GM15510 (cell line): Measurements from ENCODE around the gene FADS3.

Experiments used
- POLR2A ChIP-seq: IDR thresholded peaks from 3 replicates; pipeline ENCODE4 v1.6.1; 2011; ENCODE audit warnings: borderline replicate concordance; ENCODE audit not compliant: insufficient read length; ENCODE audit errors: extremely low read depth

The FADS3 gene

GRCh38 chr11:61918938-61919704, 27.8 kb upstream of the FADS3 start:
- TF ChIP-seq POLR2A = no peak

DNA sequence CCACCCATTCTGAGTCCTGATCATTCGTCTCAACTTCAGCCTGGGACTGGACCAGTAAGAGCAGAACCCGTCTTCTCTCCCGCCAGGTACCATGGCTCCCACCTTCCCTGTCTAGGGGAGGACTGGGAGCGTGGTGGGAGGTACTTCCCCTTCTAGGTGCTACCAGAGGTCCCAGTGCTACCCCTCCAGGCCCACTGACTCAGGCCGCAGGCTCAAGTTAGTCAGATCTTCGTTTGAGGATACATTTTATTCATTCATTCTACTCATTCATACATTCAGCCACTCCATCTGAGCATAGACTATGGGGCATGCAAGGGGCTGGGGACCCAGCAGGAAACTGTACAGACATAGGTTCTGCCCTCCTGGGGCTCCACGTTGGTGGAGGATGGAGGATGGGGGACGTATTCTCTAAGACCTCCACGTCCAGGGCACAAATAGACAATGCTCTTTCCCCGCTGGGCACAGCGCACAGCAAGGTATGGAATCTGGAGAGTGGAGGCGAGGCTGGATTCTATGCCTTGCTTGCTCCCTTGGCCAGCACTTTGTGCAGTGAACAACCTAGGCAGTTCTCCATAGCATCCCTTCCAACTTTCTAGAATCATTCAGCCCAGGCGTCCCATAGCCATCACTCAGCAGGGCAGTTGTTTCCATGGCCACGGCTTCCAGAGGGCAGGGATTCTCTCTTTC, 27.0 kb upstream of the FADS3 start:
- no peak for TF ChIP-seq POLR2A

- no peak for TF ChIP-seq POLR2A
These were observed 26.2 kb upstream of the FADS3 start, which contains the start of gene RAB3IL1 for GRCh38 chr11:61917334-61918109. TSS of gene RAB3IL1 (minus strand) at chr11:61917566. CDS start at chr11:61917367, 199 bp downstream.

DNA sequence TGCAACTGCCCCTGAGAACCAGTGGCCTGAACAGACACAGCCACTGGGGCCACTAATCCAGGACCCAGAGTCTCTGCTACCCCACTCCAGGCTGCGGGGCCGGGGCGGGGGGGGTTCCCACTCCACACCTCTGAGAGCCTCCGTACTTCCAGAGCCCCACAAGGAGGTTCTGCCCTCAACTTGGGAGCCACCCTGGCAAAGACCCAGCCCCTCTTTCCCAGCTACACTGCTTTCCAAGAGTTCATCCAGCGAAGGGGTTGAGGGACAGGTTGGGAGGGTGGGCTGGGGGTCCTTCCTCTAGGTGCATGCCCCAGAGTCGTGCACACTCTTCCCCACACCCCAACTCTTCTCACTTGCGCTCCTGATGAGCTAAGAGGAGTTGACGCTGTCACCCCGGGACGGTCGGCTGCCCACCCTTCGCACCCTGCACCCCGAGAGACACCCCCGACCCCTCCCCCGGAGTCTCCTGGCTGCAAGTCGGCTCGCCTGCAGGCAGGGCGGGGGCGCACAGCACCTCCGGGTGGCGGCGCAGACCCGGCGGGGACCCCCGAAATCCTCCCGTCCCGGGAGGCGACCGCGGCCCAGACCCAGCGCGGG, 25.5 kb upstream of the FADS3 start:
- TF ChIP-seq POLR2A = no peak

GRCh38 chr11:61914471-61915171, 23.3 kb upstream of the FADS3 start:
- TF ChIP-seq POLR2A = no peak

GRCh38 chr11:61913699-61914395, 22.5 kb upstream of the FADS3 start:
- no peak for TF ChIP-seq POLR2A

- TF ChIP-seq POLR2A = no peak
These were observed 21.8 kb upstream of the FADS3 start for GRCh38 chr11:61912991-61913698.

DNA sequence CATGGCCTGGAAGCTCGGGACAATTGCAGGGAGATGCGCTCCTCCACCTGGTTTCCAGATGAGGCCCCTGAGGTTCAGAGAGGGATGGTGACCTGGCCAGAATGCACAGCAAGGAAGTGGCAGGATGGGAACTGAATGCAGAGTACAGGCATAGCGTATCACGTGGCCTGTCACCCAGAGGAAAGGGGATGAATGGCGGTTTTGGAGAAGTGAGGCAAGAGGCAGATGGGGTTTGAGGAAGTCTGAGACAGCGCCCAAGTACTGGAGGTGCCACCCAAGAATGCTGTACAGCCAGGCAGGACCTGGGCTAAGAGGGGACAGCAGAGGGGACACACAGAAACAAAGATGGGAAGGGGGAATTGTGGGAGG, 21.2 kb upstream of the FADS3 start:
- TF ChIP-seq POLR2A = no peak

DNA sequence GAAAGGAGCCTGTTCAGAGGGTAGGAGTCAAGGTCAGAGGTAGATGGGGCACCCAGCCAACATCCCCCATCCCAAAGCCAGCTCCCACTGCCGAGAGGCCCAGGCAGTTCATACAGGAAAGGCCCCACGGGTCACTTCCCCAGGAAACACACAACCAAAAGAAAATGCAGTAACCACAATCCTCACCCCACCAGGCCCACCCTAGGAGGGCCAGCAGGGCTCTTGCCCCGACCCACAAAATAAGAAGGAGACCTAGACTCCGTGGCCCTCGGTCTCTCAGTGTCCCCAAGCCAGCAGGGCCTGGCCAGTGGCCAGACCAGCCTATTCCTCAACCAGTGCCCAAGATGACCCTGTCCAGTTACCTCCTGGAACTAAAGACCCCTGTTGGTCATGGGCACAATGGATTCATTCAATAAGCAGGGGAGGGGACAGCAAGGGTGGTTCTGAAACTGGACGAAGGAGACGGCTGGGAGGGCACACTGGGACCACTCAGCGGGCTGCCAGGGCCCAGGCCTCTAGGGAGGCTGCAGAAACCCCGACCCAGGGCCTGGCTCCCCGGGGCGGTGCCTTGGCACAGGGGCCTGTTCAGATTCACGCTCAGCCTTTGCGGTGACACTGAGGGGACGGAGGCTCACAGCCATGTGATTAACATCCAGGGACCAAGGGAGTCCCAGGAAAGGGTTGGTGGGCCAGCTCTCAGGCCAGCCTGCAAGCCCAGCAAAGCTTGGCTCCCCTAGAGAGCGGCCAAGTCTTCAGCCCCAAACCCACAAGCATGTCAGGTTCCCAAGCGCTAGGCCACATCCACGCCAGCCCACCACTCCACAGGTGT, 20.6 kb upstream of the FADS3 start:
- no peak for TF ChIP-seq POLR2A

GRCh38 chr11:61911128-61911700, 19.9 kb upstream of the FADS3 start:
- TF ChIP-seq POLR2A = no peak

DNA sequence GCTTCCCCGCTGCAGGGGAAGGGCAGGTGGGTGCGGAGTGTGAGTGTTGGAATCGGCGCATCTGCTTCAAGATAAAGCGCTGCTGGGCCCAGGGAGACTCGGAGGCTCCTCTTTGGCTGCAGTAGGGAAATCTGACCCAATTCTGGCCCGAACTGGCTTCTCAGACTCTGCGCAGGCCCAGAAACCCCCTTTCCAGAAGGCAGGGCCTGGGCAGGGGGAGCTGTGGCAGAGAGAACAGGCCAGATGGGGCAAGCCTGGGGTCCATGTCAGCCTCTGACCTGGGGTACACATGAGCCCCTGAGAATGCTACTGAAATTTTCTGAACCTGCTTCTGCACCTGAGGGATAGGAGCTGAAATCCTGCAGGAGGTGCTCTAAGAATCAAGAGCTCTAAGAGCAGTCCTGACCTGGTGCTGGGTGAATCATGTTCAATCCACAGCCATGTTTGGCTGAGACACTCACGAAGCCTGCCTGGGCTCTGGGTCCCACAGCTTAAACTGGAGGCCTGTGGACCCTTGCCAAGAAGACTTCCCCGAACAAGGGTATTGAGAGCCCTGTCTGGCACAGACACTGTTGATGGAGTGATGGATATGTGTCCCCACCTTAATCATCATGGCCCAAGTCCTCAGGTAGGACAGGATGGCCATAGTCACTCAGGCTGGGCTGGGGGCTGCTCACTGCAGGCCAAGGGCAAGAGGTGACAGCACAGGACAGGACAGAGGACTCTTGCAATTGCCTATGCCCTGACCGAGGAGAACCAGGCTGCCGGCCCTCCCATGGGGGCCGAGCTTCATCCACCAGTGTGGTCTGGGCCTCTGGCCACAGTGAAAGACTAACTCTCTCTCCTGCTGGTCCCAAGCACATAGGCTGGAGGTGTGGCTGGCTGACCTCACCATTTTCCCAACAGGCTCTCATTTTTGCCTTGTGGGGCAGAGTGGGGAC, 19.1 kb upstream of the FADS3 start:
- TF ChIP-seq POLR2A = no peak

- no peak for TF ChIP-seq POLR2A
These were observed 17.5 kb upstream of the FADS3 start for GRCh38 chr11:61908730-61909316.
